Measurements from ENCODE around the gene BCL10.

Gene BCL10

GRCh38 chr1:85276215-85276977 lies at the start of gene BCL10:
Gene BCL10 (minus strand): TSS chr1:85276632. CDS start chr1:85276352, 280 bp downstream.
- DNase-seq (ENCODE audit: low read depth, low spot score): peak; percentile 95

GRCh38 chr1:85325920-85326319 lies 49.5 kb upstream of the BCL10 start:
- DNase-seq (ENCODE audit: low read depth, low spot score): no peak

- DNase-seq (ENCODE audit: low read depth, low spot score): no peak
Measured at GRCh38 chr1:85323770-85324169, 47.3 kb upstream of the BCL10 start.

- DNase-seq (ENCODE audit: low read depth, low spot score): no peak
Measured at GRCh38 chr1:85322655-85323054, 46.2 kb upstream of the BCL10 start.

GRCh38 chr1:85321237-85321964 lies 45.0 kb upstream of the BCL10 start:
- DNase-seq (ENCODE audit: low read depth, low spot score): no peak

- no peak for DNase-seq (ENCODE audit: low read depth, low spot score)
Measured at GRCh38 chr1:85320371-85321131, 44.1 kb upstream of the BCL10 start.

- DNase-seq (ENCODE audit: low read depth, low spot score): no peak
Measured at GRCh38 chr1:85319931-85320330, 43.5 kb upstream of the BCL10 start.

GRCh38 chr1:85319491-85319890 lies 43.1 kb upstream of the BCL10 start:
- DNase-seq (ENCODE audit: low read depth, low spot score): no peak

GRCh38 chr1:85318217-85318616 lies 41.8 kb upstream of the BCL10 start:
- DNase-seq (ENCODE audit: low read depth, low spot score): no peak

GRCh38 chr1:85317560-85317959 lies 41.1 kb upstream of the BCL10 start:
- DNase-seq (ENCODE audit: low read depth, low spot score): no peak

GRCh38 chr1:85316321-85316720 lies 39.9 kb upstream of the BCL10 start:
- no peak for DNase-seq (ENCODE audit: low read depth, low spot score)

GRCh38 chr1:85315789-85316188 lies 39.4 kb upstream of the BCL10 start:
- DNase-seq (ENCODE audit: low read depth, low spot score): no peak

GRCh38 chr1:85314726-85315125 lies 38.3 kb upstream of the BCL10 start:
- DNase-seq (ENCODE audit: low read depth, low spot score): no peak

- no peak for DNase-seq (ENCODE audit: low read depth, low spot score)
Measured at GRCh38 chr1:85313888-85314696, 37.7 kb upstream of the BCL10 start.

GRCh38 chr1:85311818-85312217 lies 35.4 kb upstream of the BCL10 start:
- DNase-seq (ENCODE audit: low read depth, low spot score): no peak

GRCh38 chr1:85308833-85309350 lies 32.5 kb upstream of the BCL10 start:
- no peak for DNase-seq (ENCODE audit: low read depth, low spot score)

GRCh38 chr1:85307987-85308832 lies 31.8 kb upstream of the BCL10 start:
- DNase-seq (ENCODE audit: low read depth, low spot score): peak; percentile 77

- no peak for DNase-seq (ENCODE audit: low read depth, low spot score)
Measured at GRCh38 chr1:85306236-85306635, 29.8 kb upstream of the BCL10 start.

GRCh38 chr1:85303440-85304162 lies 27.2 kb upstream of the BCL10 start:
- DNase-seq (ENCODE audit: low read depth, low spot score): no peak

GRCh38 chr1:85300140-85300539 lies 23.7 kb upstream of the BCL10 start:
- no peak for DNase-seq (ENCODE audit: low read depth, low spot score)
